Testis (tissue), 2 donors: ENCODE results near the gene TEX26.

Experiments used
- POLR2A ChIP-seq: fragments of 450-650 bp; IDR thresholded peaks from one replicate; pipeline ENCODE4 v1.6.1; 2017; ENCODE audit warnings: antibody characterized with exemption, mild to moderate bottlenecking, moderate library complexity
- TF ChIP-seq, protein P1 (sequence below), 3 experiments: fragments of 450-650 bp in 2 of 3; fragments of 200-600 bp in 1 of 3; sonication (generic) in 1 of 3; IDR thresholded peaks; one replicate each; pipeline ENCODE4 v1.5.1; 2016 to 2019; ENCODE audit warnings: antibody characterized with exemption in 3 of 3, mild to moderate bottlenecking in 2 of 3, moderate library complexity in 1 of 3

DNA sequence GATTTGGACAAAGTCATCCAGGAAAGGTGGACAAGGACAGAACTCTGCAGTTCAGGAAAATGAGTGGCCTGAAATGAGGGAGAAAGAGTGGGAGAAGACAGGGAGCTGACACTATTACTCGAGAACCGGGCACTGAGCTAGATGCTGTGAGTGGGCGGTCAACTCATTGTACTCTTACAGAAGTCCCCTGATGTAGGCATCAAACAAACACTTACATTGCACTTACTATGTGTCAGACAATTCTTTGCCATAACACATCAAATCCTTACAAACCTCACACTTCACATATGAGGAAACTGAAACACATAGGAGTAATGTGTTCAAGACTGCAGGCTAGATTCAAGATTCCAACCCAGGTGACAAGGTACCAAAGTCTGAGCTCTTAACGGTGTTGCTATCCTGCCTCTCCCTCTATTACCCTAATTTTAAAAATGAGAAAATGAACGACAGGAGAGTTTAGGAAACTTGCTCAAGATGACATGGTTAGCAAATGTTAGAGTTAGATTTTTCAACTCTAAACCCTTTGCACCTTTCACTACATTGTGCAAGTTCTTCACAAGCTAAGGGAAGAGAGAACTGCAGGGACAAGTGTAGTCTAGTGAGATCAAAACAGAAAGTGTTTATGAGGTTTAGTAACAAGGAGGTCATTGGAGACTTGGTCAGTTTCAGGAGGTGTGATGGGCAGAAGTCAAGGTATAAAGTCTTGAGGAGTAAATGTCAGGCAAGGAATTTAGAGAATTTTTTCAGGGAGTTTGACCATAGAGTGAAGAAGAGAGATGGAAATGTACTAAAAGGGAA, 31.3 kb upstream of the TEX26 start:
- TF ChIP-seq, protein P1, sequence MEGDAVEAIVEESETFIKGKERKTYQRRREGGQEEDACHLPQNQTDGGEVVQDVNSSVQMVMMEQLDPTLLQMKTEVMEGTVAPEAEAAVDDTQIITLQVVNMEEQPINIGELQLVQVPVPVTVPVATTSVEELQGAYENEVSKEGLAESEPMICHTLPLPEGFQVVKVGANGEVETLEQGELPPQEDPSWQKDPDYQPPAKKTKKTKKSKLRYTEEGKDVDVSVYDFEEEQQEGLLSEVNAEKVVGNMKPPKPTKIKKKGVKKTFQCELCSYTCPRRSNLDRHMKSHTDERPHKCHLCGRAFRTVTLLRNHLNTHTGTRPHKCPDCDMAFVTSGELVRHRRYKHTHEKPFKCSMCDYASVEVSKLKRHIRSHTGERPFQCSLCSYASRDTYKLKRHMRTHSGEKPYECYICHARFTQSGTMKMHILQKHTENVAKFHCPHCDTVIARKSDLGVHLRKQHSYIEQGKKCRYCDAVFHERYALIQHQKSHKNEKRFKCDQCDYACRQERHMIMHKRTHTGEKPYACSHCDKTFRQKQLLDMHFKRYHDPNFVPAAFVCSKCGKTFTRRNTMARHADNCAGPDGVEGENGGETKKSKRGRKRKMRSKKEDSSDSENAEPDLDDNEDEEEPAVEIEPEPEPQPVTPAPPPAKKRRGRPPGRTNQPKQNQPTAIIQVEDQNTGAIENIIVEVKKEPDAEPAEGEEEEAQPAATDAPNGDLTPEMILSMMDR (IDR thresholded peaks at IDR 0.05), result no peak
- no peak for TF ChIP-seq POLR2A
